Vagina (tissue), 2 donors: Measurements from ENCODE around the gene CASKIN1.

Experiments
- POLR2A ChIP-seq, 2 donors: fragments of 450-650 bp; IDR thresholded peaks; one replicate each; pipeline ENCODE4 v1.6.1; 2017; ENCODE audit warnings: antibody characterized with exemption in 2 of 2, mild to moderate bottlenecking in 2 of 2, moderate library complexity in 2 of 2
- TF ChIP-seq, protein P1 (sequence below), 3 experiments: fragments of 450-650 bp in 2 of 3; fragments of 200-600 bp in 1 of 3; sonication (generic) in 1 of 3; IDR thresholded peaks; one replicate each; pipeline ENCODE4 v1.5.1; 2017 to 2019; ENCODE audit warnings: antibody characterized with exemption in 3 of 3, mild to moderate bottlenecking in 2 of 3, moderate library complexity in 2 of 3

DNA sequence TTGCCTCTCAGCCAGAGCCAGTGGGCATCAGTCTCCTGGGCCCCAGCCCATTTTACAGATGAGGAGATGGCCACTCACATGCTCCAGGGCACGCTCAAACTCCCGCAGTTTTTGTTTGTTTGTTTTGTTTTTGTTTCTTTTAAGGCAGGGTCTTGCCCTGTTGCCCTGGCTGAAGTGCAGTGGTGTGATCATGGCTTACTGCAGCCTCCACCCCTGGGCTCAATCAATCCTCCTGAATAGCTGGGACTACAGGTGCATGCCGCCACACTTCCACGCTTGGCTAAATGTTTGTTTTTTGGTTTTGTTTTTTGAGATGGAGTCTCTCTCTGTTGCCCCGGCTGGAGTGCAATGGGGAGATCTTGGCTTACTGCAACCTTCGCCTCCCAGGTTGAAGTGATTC, 30.5 kb upstream of the CASKIN1 start:
- TF ChIP-seq, protein P1, sequence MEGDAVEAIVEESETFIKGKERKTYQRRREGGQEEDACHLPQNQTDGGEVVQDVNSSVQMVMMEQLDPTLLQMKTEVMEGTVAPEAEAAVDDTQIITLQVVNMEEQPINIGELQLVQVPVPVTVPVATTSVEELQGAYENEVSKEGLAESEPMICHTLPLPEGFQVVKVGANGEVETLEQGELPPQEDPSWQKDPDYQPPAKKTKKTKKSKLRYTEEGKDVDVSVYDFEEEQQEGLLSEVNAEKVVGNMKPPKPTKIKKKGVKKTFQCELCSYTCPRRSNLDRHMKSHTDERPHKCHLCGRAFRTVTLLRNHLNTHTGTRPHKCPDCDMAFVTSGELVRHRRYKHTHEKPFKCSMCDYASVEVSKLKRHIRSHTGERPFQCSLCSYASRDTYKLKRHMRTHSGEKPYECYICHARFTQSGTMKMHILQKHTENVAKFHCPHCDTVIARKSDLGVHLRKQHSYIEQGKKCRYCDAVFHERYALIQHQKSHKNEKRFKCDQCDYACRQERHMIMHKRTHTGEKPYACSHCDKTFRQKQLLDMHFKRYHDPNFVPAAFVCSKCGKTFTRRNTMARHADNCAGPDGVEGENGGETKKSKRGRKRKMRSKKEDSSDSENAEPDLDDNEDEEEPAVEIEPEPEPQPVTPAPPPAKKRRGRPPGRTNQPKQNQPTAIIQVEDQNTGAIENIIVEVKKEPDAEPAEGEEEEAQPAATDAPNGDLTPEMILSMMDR (IDR thresholded peaks at IDR 0.05): no peak
- TF ChIP-seq POLR2A (IDR thresholded peaks at IDR 0.05): no peak
